NCI-H82 (cell line): Measurements from ENCODE around the gene OR2H1.

Source experiments
- DNase-seq: peaks from one replicate; lab custom pipeline; 2025; lab: John Stamatoyannopoulos, UW

The OR2H1 gene

DNA sequence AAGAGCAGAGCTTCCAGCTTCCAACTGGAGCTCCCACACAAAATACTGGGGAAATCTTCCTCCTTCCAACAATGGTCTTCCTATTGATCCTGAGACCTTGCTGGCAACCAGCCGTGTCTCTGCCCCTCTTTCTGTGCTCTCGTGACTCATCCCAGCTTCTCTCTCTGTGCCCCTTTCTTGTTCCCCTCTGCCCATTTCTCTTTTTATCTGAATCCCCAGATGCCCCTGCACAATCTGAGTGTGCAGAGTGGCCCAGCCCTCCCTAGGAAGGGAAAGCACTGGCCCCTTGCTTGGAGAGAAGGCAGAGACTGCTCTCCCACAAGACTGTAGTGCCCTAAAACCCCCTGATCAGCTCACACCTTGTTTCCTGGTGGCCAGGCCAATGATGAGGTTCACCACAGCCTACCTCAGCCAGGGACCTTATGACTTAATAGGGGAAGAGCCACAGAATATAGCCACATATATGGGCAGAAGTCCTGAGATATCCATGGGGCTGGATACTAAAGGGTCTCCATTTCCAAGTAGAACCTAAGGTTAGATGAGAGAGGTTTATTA, 53.9 kb downstream of the OR2H1 start:
- DNase-seq: no peak
